Measurements from ENCODE around the gene SMAD3.
"Not testable (repeated sequence)": the region's sequence is repeated elsewhere in the genome, so short reads cannot be mapped to it uniquely, and the experiment has no call there.

GRCh38 chr15:67020668-67021067 lies 44.7 kb upstream of the SMAD3 start:
- TF ChIP-seq CTCF, POLR2A (IDR thresholded peaks at IDR 0.05): not testable (repeated sequence)
